OCI-LY3 (cell line): ENCODE results near the gene SHH.

ENCODE experiments used
- CTCF ChIP-seq: fragments of 200-600, 300-600 bp; sonication (generic); IDR thresholded peaks from 2 replicates; pipeline ENCODE4 v1.5.1; 2014; ENCODE audit warnings: antibody characterized with exemption, low read length, low read depth
- EZH2phosphoT487 ChIP-seq: fragments of 200-600 bp; shearing (Covaris generic); IDR thresholded peaks from 2 replicates; pipeline ENCODE4 v1.6.1; 2018; ENCODE audit warnings: antibody characterized with exemption, mixed run types, low read depth

- TF ChIP-seq CTCF = no peak
- no peak for TF ChIP-seq EZH2phosphoT487
Observed at GRCh38 chr7:155769701-155770100, 42.6 kb downstream of the SHH start.
